OCI-LY3 (cell line): ENCODE measurements around the gene KAT6B.

Source experiments
- H2AFZ ChIP-seq: fragments of 200-600, 300-600 bp; shearing (Covaris generic); 2 replicates; pipeline ENCODE4 v1.6.0; 2014; ENCODE audit warnings: antibody characterized with exemption, low read depth, low read length
- H3K27ac ChIP-seq: fragments of 200-600, 300-600 bp; sonication (generic); 2 replicates; pipeline ENCODE4 v1.5.1; 2014; ENCODE audit warnings: mild to moderate bottlenecking, low read length, moderate library complexity, mixed read lengths
- H3K27me3 ChIP-seq: fragments of 200-600, 300-600 bp; sonication (generic); 2 replicates; pipeline ENCODE4 v1.6.1; 2014; ENCODE audit warnings: low read depth, low read length, mixed read lengths
- H3K36me3 ChIP-seq: fragments of 200-600, 300-600 bp; sonication (generic); replicated peaks from 2 replicates; pipeline ENCODE3; 2014; ENCODE audit warnings: low read depth, low read length, mixed read lengths
- H3K4me1 ChIP-seq: fragments of 300-600, 200-600 bp; sonication (generic); 2 replicates; pipeline ENCODE4 v1.6.1; 2014; ENCODE audit warnings: low read length, mixed read lengths
- H3K4me2 ChIP-seq: fragments of 200-600, 300-600 bp; sonication (generic); 2 replicates; pipeline ENCODE4 v1.6.1; 2014; ENCODE audit warnings: low read length, mixed read lengths
- H3K4me3 ChIP-seq: fragments of 300-600, 200-600 bp; sonication (generic); 2 replicates; pipeline ENCODE4 v1.5.1; 2014; ENCODE audit warnings: antibody characterized with exemption, mild to moderate bottlenecking, low read length, moderate library complexity
- H3K79me2 ChIP-seq: fragments of 300-600, 200-600 bp; shearing (Covaris generic); 2 replicates; pipeline ENCODE4 v1.6.1; 2014; ENCODE audit warnings: mild to moderate bottlenecking, low read length, mixed read lengths
- H3K9ac ChIP-seq: fragments of 300-600, 200-600 bp; shearing (Covaris generic); 2 replicates; pipeline ENCODE4 v1.6.0; 2014; ENCODE audit warnings: mild to moderate bottlenecking, low read length, moderate library complexity
- H3K9me3 ChIP-seq: fragments of 200-600, 300-600 bp; shearing (Covaris generic); 2 replicates; pipeline ENCODE4 v1.6.1; 2014; ENCODE audit warnings: low read length, mixed read lengths; ENCODE audit not compliant: insufficient read depth
- H4K20me1 ChIP-seq: fragments of 200-600, 300-600 bp; sonication (generic); 2 replicates; pipeline ENCODE4 v1.6.1; 2016; ENCODE audit warnings: low read length, mixed read lengths; ENCODE audit not compliant: insufficient read depth
- EZH2phosphoT487 ChIP-seq: fragments of 200-600 bp; shearing (Covaris generic); IDR thresholded peaks from 2 replicates; pipeline ENCODE4 v1.6.1; 2018; ENCODE audit warnings: antibody characterized with exemption, mixed run types, low read depth
- TF ChIP-seq, protein P1 (sequence below): fragments of 200-600, 300-600 bp; sonication (generic); IDR thresholded peaks from 2 replicates; pipeline ENCODE4 v1.5.1; 2014; ENCODE audit warnings: antibody characterized with exemption, low read length, low read depth

The KAT6B gene

DNA sequence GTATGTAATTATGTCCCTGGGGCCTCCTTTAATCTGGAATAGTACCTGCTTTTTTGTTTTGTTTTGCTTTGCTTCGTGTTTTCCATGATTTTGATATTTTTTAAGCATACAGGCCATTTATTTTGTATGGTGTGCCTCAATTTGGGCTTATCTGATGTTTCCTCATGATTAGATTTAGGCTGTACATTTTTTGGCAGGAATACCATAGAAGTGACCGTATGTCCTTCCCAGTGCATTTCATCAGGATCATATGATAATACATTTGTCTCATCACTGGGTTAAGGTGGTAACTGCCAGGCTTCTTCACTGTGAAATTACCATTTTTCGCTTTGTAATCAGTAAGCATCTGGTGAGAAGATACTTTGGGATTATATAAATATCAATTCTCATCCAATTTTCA, 167.2 kb downstream of the KAT6B start:
- no peak overlapping the region for H2AFZ ChIP-seq
- H3K9ac ChIP-seq: no peak overlapping the region
- H3K36me3 ChIP-seq: no peaks in the 10 kb centered on the region
- H4K20me1 ChIP-seq: no peaks in the 10 kb centered on the region
- H3K4me2 ChIP-seq: no peak overlapping the region
- peaks cover 13% of the 10 kb centered on the region for H3K4me1 ChIP-seq
- H3K27ac ChIP-seq: no peak overlapping the region
- TF ChIP-seq, protein P1, sequence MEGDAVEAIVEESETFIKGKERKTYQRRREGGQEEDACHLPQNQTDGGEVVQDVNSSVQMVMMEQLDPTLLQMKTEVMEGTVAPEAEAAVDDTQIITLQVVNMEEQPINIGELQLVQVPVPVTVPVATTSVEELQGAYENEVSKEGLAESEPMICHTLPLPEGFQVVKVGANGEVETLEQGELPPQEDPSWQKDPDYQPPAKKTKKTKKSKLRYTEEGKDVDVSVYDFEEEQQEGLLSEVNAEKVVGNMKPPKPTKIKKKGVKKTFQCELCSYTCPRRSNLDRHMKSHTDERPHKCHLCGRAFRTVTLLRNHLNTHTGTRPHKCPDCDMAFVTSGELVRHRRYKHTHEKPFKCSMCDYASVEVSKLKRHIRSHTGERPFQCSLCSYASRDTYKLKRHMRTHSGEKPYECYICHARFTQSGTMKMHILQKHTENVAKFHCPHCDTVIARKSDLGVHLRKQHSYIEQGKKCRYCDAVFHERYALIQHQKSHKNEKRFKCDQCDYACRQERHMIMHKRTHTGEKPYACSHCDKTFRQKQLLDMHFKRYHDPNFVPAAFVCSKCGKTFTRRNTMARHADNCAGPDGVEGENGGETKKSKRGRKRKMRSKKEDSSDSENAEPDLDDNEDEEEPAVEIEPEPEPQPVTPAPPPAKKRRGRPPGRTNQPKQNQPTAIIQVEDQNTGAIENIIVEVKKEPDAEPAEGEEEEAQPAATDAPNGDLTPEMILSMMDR: no peak
- no peak for TF ChIP-seq EZH2phosphoT487
- H3K9me3 ChIP-seq: no peaks in the 10 kb centered on the region
- H3K4me3 ChIP-seq: no peak overlapping the region
- no peaks in the 10 kb centered on the region for H3K27me3 ChIP-seq
- no peaks in the 10 kb centered on the region for H3K79me2 ChIP-seq

- H3K9me3 ChIP-seq: no peaks in the 10 kb centered on the region
- no peak for TF ChIP-seq EZH2phosphoT487
- TF ChIP-seq, protein P1: no peak
- peaks cover 13% of the 10 kb centered on the region for H3K4me1 ChIP-seq
- no peaks in the 10 kb centered on the region for H3K27me3 ChIP-seq
- no peak overlapping the region for H3K4me3 ChIP-seq
- no peak overlapping the region for H2AFZ ChIP-seq
- no peaks in the 10 kb centered on the region for H4K20me1 ChIP-seq
- H3K9ac ChIP-seq: no peak overlapping the region
- H3K27ac ChIP-seq: no peak overlapping the region
- no peaks in the 10 kb centered on the region for H3K79me2 ChIP-seq
- H3K36me3 ChIP-seq: no peaks in the 10 kb centered on the region
- no peak overlapping the region for H3K4me2 ChIP-seq
Measured at GRCh38 chr10:74994854-74995253, 168.5 kb downstream of the KAT6B start.

- Histone ChIP-seq H3K9ac (no peak overlapping the region), H3K36me3 (no peaks in the 10 kb centered on the region), H4K20me1 (no peaks in the 10 kb centered on the region), H3K9me3 (no peaks in the 10 kb centered on the region), H3K27ac (no peak overlapping the region), H3K4me2 (no peak overlapping the region), H2AFZ (no peak overlapping the region), H3K27me3 (no peaks in the 10 kb centered on the region), H3K4me1 (peaks cover 22% of the 10 kb centered on the region), H3K79me2 (no peaks in the 10 kb centered on the region), H3K4me3 (no peak overlapping the region)
- TF ChIP-seq EZH2phosphoT487: no peak
- TF ChIP-seq, protein P1: no peak
Measured at GRCh38 chr10:74995806-74996205, 169.4 kb downstream of the KAT6B start.

- Histone ChIP-seq H3K9ac (no peak overlapping the region), H3K36me3 (no peaks in the 10 kb centered on the region), H3K27me3 (no peaks in the 10 kb centered on the region), H3K4me1 (peaks cover 27% of the 10 kb centered on the region), H2AFZ (no peak overlapping the region), H3K27ac (no peak overlapping the region), H4K20me1 (no peaks in the 10 kb centered on the region), H3K79me2 (no peaks in the 10 kb centered on the region), H3K4me3 (no peak overlapping the region), H3K4me2 (no peak overlapping the region), H3K9me3 (no peaks in the 10 kb centered on the region)
- no peak for TF ChIP-seq EZH2phosphoT487
- TF ChIP-seq, protein P1: no peak
Measured at GRCh38 chr10:74997163-74997562, 170.8 kb downstream of the KAT6B start.
